HEK293 (cell line): ENCODE measurements around the gene HSD17B14.

Experiments
- CTCF ChIP-seq: fragments of 450-650 bp; formaldehyde crosslinking; IDR thresholded peaks from 2 replicates; pipeline ENCODE4 v1.5.1; 2016; ENCODE audit warnings: missing biosample characterization, missing genetic modification characterization
- RBAK ChIP-seq: fragments of 450-650 bp; formaldehyde crosslinking; IDR thresholded peaks from 2 replicates; pipeline ENCODE4 v1.5.1; 2016; ENCODE audit warnings: missing biosample characterization, missing genetic modification characterization
- REST ChIP-seq: fragments of 450-650 bp; formaldehyde crosslinking; IDR thresholded peaks from 2 replicates; pipeline ENCODE4 v1.5.1; 2016; ENCODE audit warnings: missing biosample characterization, missing genetic modification characterization
- YY1 ChIP-seq: fragments of 450-650 bp; formaldehyde crosslinking; IDR thresholded peaks from 2 replicates; pipeline ENCODE4 v1.5.1; 2018; ENCODE audit warnings: missing biosample characterization, missing genetic modification characterization
- ZBTB48 ChIP-seq: fragments of 450-650 bp; formaldehyde crosslinking; IDR thresholded peaks from 2 replicates; pipeline ENCODE4 v1.5.1; 2016; ENCODE audit warnings: missing biosample characterization, missing genetic modification characterization
- ZNF138 ChIP-seq: fragments of 450-650 bp; formaldehyde crosslinking; IDR thresholded peaks from 2 replicates; pipeline ENCODE4 v1.5.1; 2016; ENCODE audit warnings: missing biosample characterization, missing genetic modification characterization, borderline replicate concordance
- ZNF324 ChIP-seq: fragments of 450-650 bp; formaldehyde crosslinking; IDR thresholded peaks from 2 replicates; pipeline ENCODE4 v1.5.1; 2016; ENCODE audit warnings: missing biosample characterization, missing genetic modification characterization
- ZNF350 ChIP-seq: fragments of 450-650 bp; formaldehyde crosslinking; IDR thresholded peaks from 2 replicates; pipeline ENCODE4 v1.5.0; 2017; ENCODE audit warnings: missing biosample characterization, mild to moderate bottlenecking, missing genetic modification characterization
- ZNF433 ChIP-seq: fragments of 450-650 bp; formaldehyde crosslinking; IDR thresholded peaks from 2 replicates; pipeline ENCODE4 v1.5.1; 2016; ENCODE audit warnings: missing biosample characterization, missing genetic modification characterization, low read depth
- ZNF549 ChIP-seq: fragments of 450-650 bp; IDR thresholded peaks from 2 replicates; pipeline ENCODE4 v1.5.1; 2018; ENCODE audit warnings: missing biosample characterization, missing genetic modification characterization, mild to moderate bottlenecking, inconsistent platforms, moderate library complexity
- ZNF580 ChIP-seq: fragments of 450-650 bp; formaldehyde crosslinking; IDR thresholded peaks from 2 replicates; pipeline ENCODE4 v1.5.1; 2016; ENCODE audit warnings: missing biosample characterization, missing genetic modification characterization
- ZNF639 ChIP-seq: fragments of 450-650 bp; formaldehyde crosslinking; IDR thresholded peaks from 2 replicates; pipeline ENCODE4 v1.5.1; 2016; ENCODE audit warnings: missing biosample characterization, missing genetic modification characterization
- ZNF747 ChIP-seq: fragments of 450-650 bp; formaldehyde crosslinking; IDR thresholded peaks from 2 replicates; pipeline ENCODE4 v1.5.1; 2016; ENCODE audit warnings: missing biosample characterization, missing genetic modification characterization

- TF ChIP-seq CTCF = no peak
- no peak for TF ChIP-seq ZNF433 (tag by site-specific recombination)
- no peak for TF ChIP-seq ZNF138 (tag by site-specific recombination)
- TF ChIP-seq ZNF324 = no peak
- TF ChIP-seq ZNF639 (tag by site-specific recombination) = no peak
- TF ChIP-seq ZNF747 (tag by site-specific recombination) = no peak
- no peak for TF ChIP-seq RBAK (tag by site-specific recombination)
- TF ChIP-seq ZNF350 (tag by site-specific recombination) = no peak
- TF ChIP-seq ZNF580 (tag by site-specific recombination) = no peak
- TF ChIP-seq YY1 (tag by site-specific recombination) = no peak
- TF ChIP-seq REST (tag by site-specific recombination) = no peak
- TF ChIP-seq ZBTB48 (tag by site-specific recombination) = no peak
- no peak for TF ChIP-seq ZNF549
Measured at GRCh38 chr19:48867746-48868113, 31.4 kb upstream of the HSD17B14 start.
